Measurements from ENCODE around the gene FBXO8. TPM values are rescaled to one million over a fixed set of nuclear protein-coding genes. Genes with fewer than 3 reads are reported as not detected.

The FBXO8 gene
- total RNA-seq, 1 experiment from 2014 or later = 5.8 TPM

GRCh38 chr4:174198396-174198795 lies 85.1 kb downstream of the FBXO8 start:
- TF ChIP-seq POLR2AphosphoS5 (IDR thresholded peaks at IDR 0.05; ENCODE audit: low read depth, low read length) (no peak), CTCF (IDR thresholded peaks at IDR 0.05) (no peak), REST (IDR thresholded peaks at IDR 0.05; ENCODE audit: insufficient read depth in 1 of 2, low read depth in 2 of 2, low read length in 1 of 2) (no peak), SIN3A (IDR thresholded peaks at IDR 0.05; ENCODE audit: borderline replicate concordance, insufficient read depth, low read depth, low read length) (no peak), TCF7L2 (IDR thresholded peaks at IDR 0.05; ENCODE audit: low read depth, low read length) (no peak)
- intact Hi-C loops (cut with micrococcal nuclease; ENCODE audit: unreplicated experiment) (no loop called here), in situ Hi-C loops (cut with HindIII; ENCODE audit: low pct_unique_long_range_greater_than_20kb, low sequenced_read_pairs) (no loop called here)
- CTCF ChIA-PET = no interaction called here
- Histone ChIP-seq H3K27me3 (ENCODE audit: control insufficient read depth, insufficient read depth, low read length) (no peaks in the 10 kb centered on the region), H3K4me1 (ENCODE audit: control insufficient read depth, insufficient read depth, low read length) (no peaks in the 10 kb centered on the region), H3K36me3 (ENCODE audit: control insufficient read depth, insufficient read depth, low read length) (no peaks in the 10 kb centered on the region), H3K9me3 (ENCODE audit: control insufficient read depth, insufficient read depth, low read depth, low read length) (no peaks in the 10 kb centered on the region), H3K4me3 (ENCODE audit: low read depth in 2 of 2, low read length in 2 of 2) (no peak overlapping the region), H3K27ac (ENCODE audit: low read length) (no peak overlapping the region)
- BruUV-seq (replicated peaks) = no TSS peak
- DNase-seq (ENCODE audit: low read depth, low spot score) (no peak), ATAC-seq (no peak)
- POLR2A ChIA-PET = no interaction called here

- TF ChIP-seq TCF7L2 (IDR thresholded peaks at IDR 0.05; ENCODE audit: low read depth, low read length) (no peak), REST (IDR thresholded peaks at IDR 0.05; ENCODE audit: insufficient read depth in 1 of 2, low read depth in 2 of 2, low read length in 1 of 2) (no peak), POLR2AphosphoS5 (IDR thresholded peaks at IDR 0.05; ENCODE audit: low read depth, low read length) (no peak), SIN3A (IDR thresholded peaks at IDR 0.05; ENCODE audit: borderline replicate concordance, insufficient read depth, low read depth, low read length) (no peak), CTCF (IDR thresholded peaks at IDR 0.05) (no peak)
- BruUV-seq (replicated peaks) = no TSS peak
- ATAC-seq (no peak), DNase-seq (ENCODE audit: low read depth, low spot score) (no peak)
- Histone ChIP-seq H3K4me1 (ENCODE audit: control insufficient read depth, insufficient read depth, low read length) (no peaks in the 10 kb centered on the region), H3K4me3 (ENCODE audit: low read depth in 2 of 2, low read length in 2 of 2) (no peak overlapping the region), H3K27me3 (ENCODE audit: control insufficient read depth, insufficient read depth, low read length) (no peaks in the 10 kb centered on the region), H3K9me3 (ENCODE audit: control insufficient read depth, insufficient read depth, low read depth, low read length) (no peaks in the 10 kb centered on the region), H3K36me3 (ENCODE audit: control insufficient read depth, insufficient read depth, low read length) (no peaks in the 10 kb centered on the region), H3K27ac (ENCODE audit: low read length) (no peak overlapping the region)
- intact Hi-C loops (cut with micrococcal nuclease; ENCODE audit: unreplicated experiment) = no loop called here
- in situ Hi-C loops (cut with HindIII; ENCODE audit: low pct_unique_long_range_greater_than_20kb, low sequenced_read_pairs) = no loop called here
- POLR2A ChIA-PET = no interaction called here
- CTCF ChIA-PET = no interaction called here
Observed at GRCh38 chr4:174193438-174194374, 89.8 kb downstream of the FBXO8 start.
